Heart left ventricle (tissue), 16 donors: ENCODE data around the gene GZF1. TPM values are rescaled to one million over a fixed set of nuclear protein-coding genes. Genes with fewer than 3 reads are reported as not detected.

Experiments
- ATAC-seq, 4 donors: fragments of 200-7000 bp; cut with Tn5 transposase; one replicate each; pipeline ENCODE4 v1.9.1; 2020 to 2022; ENCODE audit warnings: moderate library complexity in 4 of 4, mild to moderate bottlenecking in 3 of 4, moderate number of reproducible peaks in 1 of 4
- DNase-seq, 5 donors: peaks; one replicate each; pipeline ENCODE4 v3.0.0-alpha.2; 2020
- H3K27ac ChIP-seq, 12 donors: fragments of 200-600 bp; sonication (generic) in 4 of 12; one replicate each; pipeline versions ENCODE4 v1.5.0 to v1.8.0; 2016 to 2022; ENCODE audit warnings: mild to moderate bottlenecking in 2 of 12
- H3K27me3 ChIP-seq, 9 donors: fragments of 200-600 bp; sonication (generic) in 2 of 9; one replicate each; pipeline versions ENCODE4 v1.5.1 to v1.8.0; 2016 to 2022; ENCODE audit warnings: mild to moderate bottlenecking in 3 of 9
- H3K36me3 ChIP-seq, 9 donors: fragments of 200-600 bp; sonication (generic) in 2 of 9; one replicate each; pipeline versions ENCODE4 v1.5.0 to v1.8.0; 2018 to 2022; ENCODE audit warnings: mild to moderate bottlenecking in 2 of 9
- H3K4me1 ChIP-seq, 12 donors: fragments of 200-600 bp; sonication (generic) in 4 of 12; one replicate each; pipeline versions ENCODE4 v1.5.0 to v1.8.0; 2016 to 2022; ENCODE audit warnings: mild to moderate bottlenecking in 3 of 12
- H3K4me3 ChIP-seq, 12 donors: fragments of 200-600 bp; sonication (generic) in 4 of 12; one replicate each; pipeline versions ENCODE4 v1.5.0 to v1.8.0; 2017 to 2022; ENCODE audit warnings: mild to moderate bottlenecking in 9 of 12, moderate library complexity in 4 of 12
- H3K9me3 ChIP-seq, 12 donors: fragments of 200-600 bp; sonication (generic) in 4 of 12; one replicate each; pipeline versions ENCODE4 v1.5.0 to v1.8.0; 2016 to 2022; ENCODE audit warnings: mild to moderate bottlenecking in 1 of 12
- POLR2A ChIP-seq, 2 donors: fragments of 450-650 bp; IDR thresholded peaks; one replicate each; pipeline ENCODE4 v1.6.1; 2017; ENCODE audit warnings: antibody characterized with exemption in 2 of 2, mild to moderate bottlenecking in 2 of 2, moderate library complexity in 2 of 2
- WGBS, 4 donors: extraction: QIAGEN DNeasy Blood & Tissue Kit in 2 of 4; methylation state at CpG; one replicate each; pipeline versions ENCODE4 v1.1.5 to v1.1.7; 2013 to 2018; 5-methylcytosine and 5-hydroxymethylcytosine counted together
- intact Hi-C, 10 donors: fragments of 100-400 bp; cut with DNase I; formaldehyde crosslinking; loops; one replicate each; pipeline versions ENCODE4 v1.11.1 to v1.14.2; 2022
- polyA plus RNA-seq, 2 donors: library from polyadenylated mRNA; stranded (reverse); fragments of 200-250 nt; gene quantifications; one replicate each; pipeline ENCODE4 v1.2.3, GENCODE V29; 2013
- total RNA-seq, 9 donors: library from RNA; depleted of rRNA in 2 of 9; stranded (reverse); fragments of >200 nt in 2 of 9; fragmentation: NEBNext Ultra II Directional in 3 of 9; extraction: Animal tissue kit (Norgen Biotek cat#: 25700) in 3 of 9; gene quantifications; one replicate each; pipeline versions ENCODE4 v1.1.0 to v1.2.4, GENCODE V29; 2016 to 2023
- TF ChIP-seq, protein P1 (sequence below), 12 donors: fragments of 200-600 bp; sonication (generic) in 4 of 12; IDR thresholded peaks; one replicate each; pipeline versions ENCODE4 v1.5.0 to v1.8.0; 2018 to 2022; ENCODE audit warnings: antibody characterized with exemption in 12 of 12, mild to moderate bottlenecking in 5 of 12
- donor health status: ischemic (EF 13 %, LVEDD 7.1; RV severe dilation, severe dysfunction).
- donor health status: healthy with polysubstance abuse.
- donor health status: DM: no; HTN: yes; CAD: no.
- donor health status: DM: no; HTN: no; CAD: no.
- donor health status: ischemic (EF 25% LVEDD 6.9; RV normal size, moderate dysfunction).
- donor health status: ischemic (EF 25% LVEDD 5.7; RV mildly dilated, moderate dysfunction).
- donor health status: healthy.
- donor health status: DM: yes; HTN: yes; CAD: no.
- donor health status: ischemic (EF 35%, LVEDD 5.7; RV mildly dilated, moderate dysfunction).
- donor health status: nonischemic (EF 11% LVEDD 7.7; RV severe dilation, severe dysfunction).
- donor health status: DM: yes; HTN: yes; CAD: no.
- donor health status: PGD.
- donor health status: ischemic (EF 29% LVEDD 5.4; RV normal size, mild dysfunction).
- donor health status: nonischemic (EF 23%, LVEDD 6.1; RV moderate dilation, normal function).

The GZF1 gene
- total and polyA plus RNA-seq, 11 donors = 8.6 to 34.6 (median 24.5) TPM

DNA sequence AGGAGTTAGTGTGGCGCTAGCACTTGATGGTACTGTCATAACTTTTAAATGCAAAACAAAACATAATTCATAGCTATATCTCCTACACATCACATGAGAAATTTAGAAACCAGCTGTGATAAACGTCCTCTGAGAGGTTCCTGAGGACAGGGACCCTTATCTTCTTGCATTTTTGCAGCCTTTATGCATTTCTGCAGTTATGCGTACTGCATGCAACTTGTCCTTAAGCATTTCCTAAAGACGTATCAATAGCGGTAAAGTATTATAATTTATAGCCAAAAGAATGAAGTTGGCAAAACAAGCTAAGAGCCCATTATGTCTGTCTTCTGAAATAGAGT, 57.6 kb downstream of the GZF1 start:
- peak overlapping the region; percentile 70 to 92 (median 90) for H3K27ac ChIP-seq
- H3K27me3 ChIP-seq = no peaks in the 10 kb centered on the region
- DNase-seq (no peak), ATAC-seq (no peak)
- H3K4me1 ChIP-seq = peaks cover 0 to 60% (median 26%) of the 10 kb centered on the region in 12 donors
- H3K9me3 ChIP-seq = no peaks in the 10 kb centered on the region
- H3K36me3 ChIP-seq = no peaks in the 10 kb centered on the region
- WGBS, 4 donors = 18 to 27% (median 21%) methylated on average over 5 of the region's 5 CpGs
- TF ChIP-seq, protein P1, sequence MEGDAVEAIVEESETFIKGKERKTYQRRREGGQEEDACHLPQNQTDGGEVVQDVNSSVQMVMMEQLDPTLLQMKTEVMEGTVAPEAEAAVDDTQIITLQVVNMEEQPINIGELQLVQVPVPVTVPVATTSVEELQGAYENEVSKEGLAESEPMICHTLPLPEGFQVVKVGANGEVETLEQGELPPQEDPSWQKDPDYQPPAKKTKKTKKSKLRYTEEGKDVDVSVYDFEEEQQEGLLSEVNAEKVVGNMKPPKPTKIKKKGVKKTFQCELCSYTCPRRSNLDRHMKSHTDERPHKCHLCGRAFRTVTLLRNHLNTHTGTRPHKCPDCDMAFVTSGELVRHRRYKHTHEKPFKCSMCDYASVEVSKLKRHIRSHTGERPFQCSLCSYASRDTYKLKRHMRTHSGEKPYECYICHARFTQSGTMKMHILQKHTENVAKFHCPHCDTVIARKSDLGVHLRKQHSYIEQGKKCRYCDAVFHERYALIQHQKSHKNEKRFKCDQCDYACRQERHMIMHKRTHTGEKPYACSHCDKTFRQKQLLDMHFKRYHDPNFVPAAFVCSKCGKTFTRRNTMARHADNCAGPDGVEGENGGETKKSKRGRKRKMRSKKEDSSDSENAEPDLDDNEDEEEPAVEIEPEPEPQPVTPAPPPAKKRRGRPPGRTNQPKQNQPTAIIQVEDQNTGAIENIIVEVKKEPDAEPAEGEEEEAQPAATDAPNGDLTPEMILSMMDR (IDR thresholded peaks at IDR 0.05) = no peak
- no peak for TF ChIP-seq POLR2A (IDR thresholded peaks at IDR 0.05)
- intact Hi-C loops = loop anchor here in 3 of 10 donors (5.0 to 10.0 kb wide), 2 partner anchors 55 to 57 kb away; partner anchors contain the start of gene GZF1 (in 3 of the 3)
- H3K4me3 ChIP-seq = peak overlapping the region; percentile 73 to 98 (median 88)

DNA sequence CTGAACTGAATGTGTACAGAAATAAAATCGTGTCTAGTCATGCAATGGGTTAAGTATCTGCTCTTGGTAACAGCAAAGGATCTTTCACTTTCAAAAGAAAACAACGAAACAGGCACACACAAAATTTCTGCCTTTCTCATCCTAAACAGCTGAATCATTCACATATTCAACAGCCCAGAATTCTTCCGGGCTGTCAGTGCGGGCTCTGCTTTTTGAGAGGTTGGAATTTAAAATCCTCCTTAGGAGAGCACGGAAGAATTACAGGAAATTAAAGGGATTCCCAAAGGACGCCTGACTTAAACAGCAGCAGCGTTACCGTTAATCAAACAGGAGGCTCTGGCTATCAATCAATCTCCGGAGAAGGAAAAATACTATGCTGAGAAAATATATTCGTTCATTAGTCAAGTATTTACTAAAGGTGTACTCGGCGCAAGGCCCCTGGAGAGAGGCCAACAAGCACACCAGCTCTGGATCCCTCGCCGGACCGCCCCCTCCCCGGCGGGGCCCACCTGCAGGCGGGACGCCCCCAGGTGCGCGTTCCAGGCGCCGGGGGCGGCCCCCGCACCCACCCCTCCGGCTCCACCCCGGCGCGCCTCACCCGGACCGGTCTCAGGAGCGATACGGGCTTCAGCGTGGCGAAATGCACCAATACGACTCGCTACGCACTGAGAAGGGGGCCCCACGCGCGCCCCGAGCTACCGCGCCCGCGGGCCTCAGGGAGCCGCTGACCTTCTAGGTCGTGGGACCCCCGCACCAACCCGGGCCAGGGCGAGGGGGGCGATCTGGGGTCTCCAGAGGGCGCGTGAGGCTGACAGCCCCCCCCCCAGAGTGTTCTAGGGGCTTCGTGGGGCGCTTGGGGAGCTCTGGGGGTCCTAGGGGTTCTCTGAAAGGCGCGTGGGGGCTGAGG, 58.3 kb downstream of the GZF1 start:
- 0% methylated on average over 13 to 58 of the region's 58 CpGs for WGBS, 4 donors
- DNase-seq = peak; percentile 33 to 73 (median 45)
- H3K4me3 ChIP-seq = peak overlapping the region; percentile 73 to 98 (median 88)
- no peaks in the 10 kb centered on the region for H3K36me3 ChIP-seq
- intact Hi-C loops = loop anchor here in 8 of 10 donors (5.0 to 10.0 kb wide), 3 partner anchors 55 to 63 kb away; partner anchors contain the start of gene GZF1 (in 7 of the 8)
- peaks cover 0 to 54% (median 26%) of the 10 kb centered on the region in 12 donors for H3K4me1 ChIP-seq
- peak in 3 of 4 donors; percentile 33 to 50 (median 41) for ATAC-seq
- TF ChIP-seq POLR2A (IDR thresholded peaks at IDR 0.05) = no peak
- TF ChIP-seq, protein P1 (IDR thresholded peaks at IDR 0.05) = no peak
- H3K9me3 ChIP-seq = no peaks in the 10 kb centered on the region
- peak overlapping the region; percentile 70 to 92 (median 90) for H3K27ac ChIP-seq
- H3K27me3 ChIP-seq = peaks cover 0 to 2% (median 0%) of the 10 kb centered on the region in 9 donors

DNA sequence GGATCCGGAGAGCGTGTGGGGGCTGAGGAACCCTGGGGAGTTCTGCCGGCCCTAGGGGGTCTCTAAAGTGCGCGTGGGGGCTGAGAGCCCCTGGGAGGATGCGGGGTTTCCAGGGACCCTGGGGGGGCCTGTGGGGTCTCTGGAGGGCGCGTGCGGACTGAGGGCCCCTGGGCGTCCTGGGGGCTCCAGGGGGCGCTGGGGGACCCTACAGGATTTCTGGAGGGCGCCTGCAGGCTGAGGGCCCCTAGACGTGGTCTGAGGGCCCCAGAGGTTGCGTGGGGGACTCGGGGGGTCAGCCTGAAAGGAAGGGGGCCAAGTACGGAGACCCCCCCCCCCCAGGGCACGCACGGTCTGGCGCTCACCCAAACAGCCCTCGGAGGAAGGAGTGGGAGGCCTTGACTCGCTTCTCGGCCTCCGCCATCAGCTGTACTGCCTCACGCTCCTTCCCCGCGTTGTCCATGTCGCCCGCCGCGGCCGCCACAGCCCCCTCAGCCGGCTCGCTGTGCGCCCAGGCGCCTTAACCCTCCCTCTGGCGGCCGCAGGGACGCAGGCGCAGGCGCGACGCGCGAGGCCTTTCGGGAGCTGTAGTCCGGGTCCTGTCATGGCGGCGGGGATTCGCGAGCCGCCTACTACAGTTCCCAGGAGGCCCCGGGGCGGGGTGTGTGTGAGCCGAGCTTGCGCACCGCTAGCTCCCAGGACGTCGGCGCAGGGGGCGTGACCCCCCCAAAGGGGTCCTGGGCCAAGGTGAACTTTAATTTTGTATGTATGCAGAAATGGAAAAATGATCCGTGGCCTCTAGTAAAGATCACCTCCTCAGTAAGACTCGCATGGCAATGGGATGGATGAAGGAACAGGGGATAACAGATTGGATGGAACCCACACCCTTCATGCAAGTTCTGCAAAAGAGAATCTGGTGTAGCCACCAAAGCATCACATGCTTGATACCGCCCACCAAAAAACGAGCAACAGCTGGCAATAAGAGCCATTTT, 59.3 kb downstream of the GZF1 start, which contains the start of gene NAPB:
Gene NAPB, minus strand, starts transcription at position 546 of the 989 bp plus-strand sequence. Its CDS starts 86 bp downstream, at position 460.
- DNase-seq = peak; percentile 96 to 98 (median 97)
- WGBS, 4 donors = 1% methylated on average over 44 to 64 of the region's 64 CpGs
- intact Hi-C loops = loop anchor here in 5 of 10 donors (5.0 to 10.0 kb wide), 3 partner anchors 56 to 64 kb away; partner anchors contain the start of gene GZF1 (in 4 of the 5)

More for the DNA sequence above, 59.3 kb downstream of the GZF1 start, which contains the start of gene NAPB:
- TF ChIP-seq POLR2A (IDR thresholded peaks at IDR 0.05) = peak; percentile 62 to 95
- TF ChIP-seq, protein P1 (IDR thresholded peaks at IDR 0.05) = peak; percentile 48 to 73 (median 57)
- Histone ChIP-seq H3K27ac (peak within 1 kb of the TSS; percentile 70 to 92 (median 90)), H3K4me3 (peak within 1 kb of the TSS; percentile 73 to 98 (median 88)), H3K27me3 (peaks cover 0 to 2% (median 0%) of the 10 kb centered on the region in 9 donors), H3K4me1 (peaks cover 0 to 44% (median 24%) of the 10 kb centered on the region in 12 donors), H3K9me3 (no peaks in the 10 kb centered on the region), H3K36me3 (no peaks in the 10 kb centered on the region)
- peak; percentile 98 to 100 (median 99) for ATAC-seq

Other genes with a start within 250 kb of the GZF1 start
- gene NXT1, start 11.4 kb upstream of the GZF1 start, total RNA-seq = 10 to 100 TPM in 3 of 9 donors, 1 to 10 TPM in 6; 4.2 to 13.8 (median 9.1) TPM
- gene NXT1, start 11.4 kb upstream of the GZF1 start, polyA plus RNA-seq = 10 to 100 TPM in 1 of 2 donors, 1 to 10 TPM in 1; 5.7 to 20.1 TPM
- gene NAPB, start 59.3 kb downstream of the GZF1 start, total RNA-seq = 1 to 10 TPM; 2.8 to 8.4 (median 4.7) TPM
- gene NAPB, start 59.3 kb downstream of the GZF1 start, polyA plus RNA-seq = 1 to 10 TPM; 3.5 to 3.7 TPM
- not detected for gene CSTL1, start 77.5 kb downstream of the GZF1 start, total RNA-seq
- gene CSTL1, start 77.5 kb downstream of the GZF1 start, polyA plus RNA-seq = not detected
- not detected for gene CST11, start 90.7 kb downstream of the GZF1 start, total RNA-seq
- not detected for gene CST11, start 90.7 kb downstream of the GZF1 start, polyA plus RNA-seq
- not detected for gene CST8, start 128.9 kb downstream of the GZF1 start, total RNA-seq
- not detected for gene CST8, start 128.9 kb downstream of the GZF1 start, polyA plus RNA-seq
- gene CST9L, start 206.3 kb downstream of the GZF1 start, total RNA-seq = not detected
- gene CST9L, start 206.3 kb downstream of the GZF1 start, polyA plus RNA-seq = not detected
- not detected for gene CST9, start 243.7 kb downstream of the GZF1 start, total RNA-seq
- gene CST9, start 243.7 kb downstream of the GZF1 start, polyA plus RNA-seq = not detected